Activated T-cell treated with anti-CD3 and anti-CD28 coated beads, Interleukin-2, amount 50 U/mL, for 4 hours (primary cell): ENCODE data around the gene KCTD10. TPM values are rescaled to one million over a fixed set of nuclear protein-coding genes. Genes with fewer than 3 reads are reported as not detected.

Experiments
- ATAC-seq, 2 donors: fragments of 200-7000 bp; cut with Tn5 transposase; one replicate each; pipeline ENCODE4 v1.10.0; 2021
- DNase-seq: peaks from one replicate; pipeline ENCODE4 v3.0.0-alpha.2; 2020
- H3K27me3 Mint-ChIP-seq: one replicate; pipeline ENCODE4 v1.8.0; 2021; ENCODE audit warnings: low read depth, mixed read lengths
- H3K36me3 Mint-ChIP-seq: one replicate; pipeline ENCODE4 v1.8.0; 2022; ENCODE audit warnings: mixed read lengths; ENCODE audit not compliant: insufficient read depth
- H3K4me1 Mint-ChIP-seq: one replicate; pipeline ENCODE4 v1.8.0; 2021; ENCODE audit warnings: low read depth, mixed read lengths
- H3K4me3 Mint-ChIP-seq: one replicate; pipeline ENCODE4 v1.8.0; 2021; ENCODE audit warnings: mild to moderate bottlenecking, moderate library complexity, mixed read lengths
- H3K9me3 Mint-ChIP-seq: one replicate; pipeline ENCODE4 v1.8.0; 2021; ENCODE audit warnings: mixed read lengths
- total RNA-seq, 3 donors: library from RNA; stranded (reverse); gene quantifications; one replicate each; pipeline ENCODE4 v1.2.1, GENCODE V29; 2021

Gene KCTD10
- total RNA-seq, 3 donors from 2014 or later = 42.7 to 47.3 (median 45.4) TPM

DNA sequence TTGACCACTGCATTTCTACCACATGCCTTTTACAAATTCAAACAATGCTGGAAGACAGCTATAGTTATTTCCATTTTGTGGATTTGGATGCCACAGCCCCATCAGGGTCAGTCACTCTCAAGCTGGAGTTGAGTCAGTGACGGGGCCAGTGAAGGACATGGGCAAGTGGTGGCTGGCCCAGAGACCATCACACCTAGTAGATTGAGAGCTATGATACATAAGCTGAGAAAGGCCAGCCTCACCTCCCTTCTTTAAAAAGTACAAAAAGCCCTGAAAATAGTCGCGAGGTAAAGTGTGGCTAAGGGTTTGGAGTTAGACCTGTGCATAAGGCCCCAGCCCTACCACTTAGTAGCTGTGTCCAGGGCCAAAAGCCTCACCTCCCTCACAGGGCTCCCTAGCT lies 4.1 kb downstream of the KCTD10 start:
- no peaks in the 10 kb centered on the region for H3K9me3 Mint-ChIP-seq
- peaks cover 11% of the 10 kb centered on the region for H3K36me3 Mint-ChIP-seq
- H3K27me3 Mint-ChIP-seq = no peaks in the 10 kb centered on the region
- no peak for DNase-seq
- H3K4me1 Mint-ChIP-seq = peaks cover 39% of the 10 kb centered on the region
- no peak overlapping the region for H3K4me3 Mint-ChIP-seq
- ATAC-seq = no peak

GRCh38 chr12:109469517-109469916 lies 7.6 kb downstream of the KCTD10 start:
- H3K4me1 Mint-ChIP-seq = peaks cover 28% of the 10 kb centered on the region
- peaks cover 17% of the 10 kb centered on the region for H3K36me3 Mint-ChIP-seq
- no peak for DNase-seq
- no peaks in the 10 kb centered on the region for H3K27me3 Mint-ChIP-seq
- H3K4me3 Mint-ChIP-seq = no peak overlapping the region
- no peaks in the 10 kb centered on the region for H3K9me3 Mint-ChIP-seq
- no peak for ATAC-seq

- H3K27me3 Mint-ChIP-seq = no peaks in the 10 kb centered on the region
- no peak for ATAC-seq
- H3K9me3 Mint-ChIP-seq = no peaks in the 10 kb centered on the region
- H3K4me3 Mint-ChIP-seq = no peak overlapping the region
- peaks cover 37% of the 10 kb centered on the region for H3K4me1 Mint-ChIP-seq
- peaks cover 17% of the 10 kb centered on the region for H3K36me3 Mint-ChIP-seq
- no peak for DNase-seq
Measured at GRCh38 chr12:109467978-109468676, 9.0 kb downstream of the KCTD10 start.

GRCh38 chr12:109466821-109467220 lies 10.3 kb downstream of the KCTD10 start:
- H3K4me1 Mint-ChIP-seq = peaks cover 44% of the 10 kb centered on the region

GRCh38 chr12:109466305-109466704 lies 10.8 kb downstream of the KCTD10 start:
- Mint-ChIP-seq H3K4me3 (no peak overlapping the region), H3K36me3 (peaks cover 17% of the 10 kb centered on the region), H3K4me1 (peaks cover 47% of the 10 kb centered on the region), H3K9me3 (no peaks in the 10 kb centered on the region), H3K27me3 (no peaks in the 10 kb centered on the region)
- DNase-seq (no peak), ATAC-seq (no peak)

More at GRCh38 chr12:109466821-109467220, 10.3 kb downstream of the KCTD10 start:
- Mint-ChIP-seq H3K27me3 (no peaks in the 10 kb centered on the region), H3K36me3 (peaks cover 17% of the 10 kb centered on the region), H3K4me3 (no peak overlapping the region), H3K9me3 (no peaks in the 10 kb centered on the region)
- ATAC-seq = no peak
- no peak for DNase-seq

- Mint-ChIP-seq H3K9me3 (no peaks in the 10 kb centered on the region), H3K4me1 (peaks cover 39% of the 10 kb centered on the region), H3K36me3 (peaks cover 17% of the 10 kb centered on the region), H3K4me3 (no peak overlapping the region), H3K27me3 (no peaks in the 10 kb centered on the region)
- no peak for ATAC-seq
- no peak for DNase-seq
Measured at GRCh38 chr12:109464642-109465351, 12.3 kb downstream of the KCTD10 start.

DNA sequence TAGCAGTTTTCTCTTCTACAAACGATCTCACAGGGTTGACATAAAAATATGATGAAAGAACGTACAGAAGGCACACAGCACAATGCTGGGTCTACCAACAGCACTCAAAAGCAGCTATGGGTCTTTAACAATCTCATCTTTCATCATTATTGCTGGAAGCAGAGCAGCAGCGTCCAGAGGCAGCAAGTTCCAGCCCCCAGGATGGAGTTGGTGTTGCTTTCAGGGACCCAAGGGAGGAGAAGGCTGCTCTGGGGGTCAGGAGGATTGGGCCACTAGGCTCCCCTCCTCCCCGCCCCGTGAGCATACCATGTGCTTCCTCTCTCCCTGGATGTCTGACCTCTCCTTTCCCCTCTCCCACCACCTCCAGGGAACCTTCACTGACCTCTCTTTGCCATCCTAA lies 13.3 kb downstream of the KCTD10 start:
- Mint-ChIP-seq H3K4me1 (peaks cover 43% of the 10 kb centered on the region), H3K36me3 (peaks cover 17% of the 10 kb centered on the region), H3K4me3 (no peak overlapping the region), H3K27me3 (no peaks in the 10 kb centered on the region), H3K9me3 (no peaks in the 10 kb centered on the region)
- DNase-seq (no peak), ATAC-seq (no peak)

GRCh38 chr12:109462868-109463692 lies 14.0 kb downstream of the KCTD10 start:
- Mint-ChIP-seq H3K4me3 (peak overlapping the region; percentile 24), H3K4me1 (peaks cover 46% of the 10 kb centered on the region), H3K27me3 (no peaks in the 10 kb centered on the region), H3K9me3 (no peaks in the 10 kb centered on the region), H3K36me3 (peaks cover 13% of the 10 kb centered on the region)
- no peak for DNase-seq
- no peak for ATAC-seq

DNA sequence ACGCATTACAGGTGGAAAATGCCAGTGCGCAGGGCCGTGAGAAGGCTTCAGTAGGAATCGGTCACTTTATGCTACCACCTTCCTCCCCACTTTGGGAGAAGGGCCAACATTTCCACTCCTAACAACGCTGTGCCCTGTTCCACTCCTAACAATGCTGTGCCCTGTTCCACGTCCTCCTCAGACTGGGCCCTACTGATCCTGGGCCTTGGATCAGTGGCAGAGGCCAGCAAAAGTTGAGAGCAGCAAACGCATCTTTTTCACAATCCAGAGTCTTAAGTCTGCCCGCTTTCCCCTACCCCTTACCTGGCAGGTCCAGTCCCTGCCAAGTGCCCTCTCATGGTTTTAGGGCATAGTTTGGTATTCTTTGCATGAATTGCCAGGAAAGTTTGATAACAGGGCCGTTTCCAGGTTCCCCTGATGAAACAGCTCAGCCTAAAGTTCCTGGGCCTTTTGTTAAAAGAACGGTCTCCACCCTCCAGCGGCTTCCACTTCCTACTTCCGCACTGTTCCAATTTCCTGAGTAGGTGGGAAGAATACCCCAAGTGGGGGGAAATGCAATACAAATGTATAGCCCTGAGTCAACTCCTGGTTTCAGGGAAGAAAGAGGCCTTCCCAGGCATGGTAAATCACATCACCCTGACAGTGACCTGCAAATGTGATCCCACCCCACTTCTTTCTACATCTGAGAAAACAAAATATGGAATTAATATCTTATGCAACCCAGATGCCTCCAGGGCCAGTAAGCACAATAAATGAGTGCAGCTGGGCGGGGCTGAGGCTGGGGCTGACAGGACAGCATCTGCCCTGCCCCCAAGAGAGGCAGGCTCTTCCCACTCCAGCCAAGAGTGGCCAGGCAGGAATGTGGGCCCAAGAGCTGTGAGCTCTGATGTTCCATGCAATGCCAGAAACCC lies 15.0 kb downstream of the KCTD10 start:
- Mint-ChIP-seq H3K4me1 (peaks cover 48% of the 10 kb centered on the region), H3K27me3 (no peaks in the 10 kb centered on the region), H3K9me3 (no peaks in the 10 kb centered on the region), H3K36me3 (peaks cover 15% of the 10 kb centered on the region), H3K4me3 (no peak overlapping the region)
- no peak for ATAC-seq
- DNase-seq = no peak

DNA sequence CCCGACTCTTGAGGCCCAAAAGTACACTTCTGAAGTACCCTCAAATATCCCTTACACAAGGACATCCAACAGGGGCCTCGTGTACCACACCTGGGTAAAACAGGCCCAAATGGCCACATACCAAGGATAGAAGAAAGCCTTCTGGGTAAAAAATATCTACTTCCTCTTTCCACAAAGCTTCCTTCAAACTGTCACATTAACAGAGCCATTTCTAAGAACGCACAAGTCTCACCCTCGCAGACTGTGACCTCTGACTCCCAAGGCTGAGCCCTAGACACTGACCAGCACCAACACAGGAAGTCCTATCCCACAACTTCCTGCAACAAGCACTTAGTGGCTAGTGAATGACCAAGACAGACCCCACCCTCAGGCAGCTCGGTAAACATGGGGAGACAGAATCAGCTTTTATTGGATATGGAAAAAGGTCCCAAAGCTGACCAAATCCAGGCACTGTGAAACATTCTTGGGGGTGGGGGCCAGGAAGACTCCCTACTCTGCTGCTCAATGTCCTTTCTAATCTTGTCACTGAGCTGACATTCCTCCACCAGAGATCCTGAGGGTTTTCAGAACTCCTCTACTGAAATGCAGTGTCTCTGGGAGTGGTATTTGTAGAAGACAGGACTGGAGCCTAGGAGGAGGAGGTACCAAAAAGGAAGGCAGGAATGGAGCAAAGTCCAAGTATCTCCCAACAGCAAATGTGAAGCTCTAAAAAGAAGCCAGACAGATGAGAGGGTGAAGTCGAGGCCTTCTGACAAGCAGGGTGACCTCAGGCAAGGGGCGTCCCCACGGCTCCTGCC lies 15.9 kb downstream of the KCTD10 start:
- DNase-seq (no peak), ATAC-seq (no peak)
- Mint-ChIP-seq H3K4me1 (peaks cover 48% of the 10 kb centered on the region), H3K36me3 (peaks cover 19% of the 10 kb centered on the region), H3K27me3 (no peaks in the 10 kb centered on the region), H3K9me3 (no peaks in the 10 kb centered on the region), H3K4me3 (no peak overlapping the region)

GRCh38 chr12:109460538-109460937 lies 16.6 kb downstream of the KCTD10 start:
- peaks cover 19% of the 10 kb centered on the region for H3K36me3 Mint-ChIP-seq
- ATAC-seq (no peak), DNase-seq (no peak)
- peaks cover 45% of the 10 kb centered on the region for H3K4me1 Mint-ChIP-seq
- H3K4me3 Mint-ChIP-seq = no peak overlapping the region
- H3K9me3 Mint-ChIP-seq = no peaks in the 10 kb centered on the region
- no peaks in the 10 kb centered on the region for H3K27me3 Mint-ChIP-seq

GRCh38 chr12:109459247-109459646 lies 17.9 kb downstream of the KCTD10 start:
- ATAC-seq (no peak), DNase-seq (no peak)
- peaks cover 37% of the 10 kb centered on the region for H3K4me1 Mint-ChIP-seq
- H3K9me3 Mint-ChIP-seq = no peaks in the 10 kb centered on the region
- H3K27me3 Mint-ChIP-seq = no peaks in the 10 kb centered on the region
- peaks cover 18% of the 10 kb centered on the region for H3K36me3 Mint-ChIP-seq
- H3K4me3 Mint-ChIP-seq = no peak overlapping the region

DNA sequence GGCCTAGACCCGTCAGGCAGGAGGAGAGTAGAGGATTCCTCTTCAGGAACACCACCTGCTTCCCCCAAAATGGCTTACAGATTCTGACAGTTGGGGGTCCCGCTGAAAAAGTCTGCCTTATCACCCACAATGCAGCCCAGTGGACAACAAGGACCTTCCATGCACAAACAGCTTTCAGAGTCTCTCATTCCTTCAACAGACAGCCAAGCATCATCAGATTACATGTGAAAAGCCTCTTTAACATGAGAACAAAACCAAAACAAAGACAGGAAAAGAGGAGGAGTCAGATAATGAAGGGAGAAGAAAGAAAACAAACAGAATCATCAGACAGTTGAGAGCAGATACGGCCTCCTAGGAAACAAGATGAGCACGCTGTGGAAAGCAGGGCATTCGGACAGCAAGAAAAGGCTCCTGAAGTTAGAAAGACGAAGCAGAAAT lies 18.3 kb downstream of the KCTD10 start:
- ATAC-seq (no peak), DNase-seq (no peak)
- no peaks in the 10 kb centered on the region for H3K9me3 Mint-ChIP-seq
- H3K4me3 Mint-ChIP-seq = no peak overlapping the region
- H3K27me3 Mint-ChIP-seq = no peaks in the 10 kb centered on the region
- H3K36me3 Mint-ChIP-seq = peaks cover 22% of the 10 kb centered on the region
- peaks cover 33% of the 10 kb centered on the region for H3K4me1 Mint-ChIP-seq
